H9 (cell line): ENCODE data around the gene SLC16A1. TPM values are rescaled to one million over a fixed set of nuclear protein-coding genes. Genes with fewer than 3 reads are reported as not detected.

Experiments
- DNase-seq: peaks from one replicate; pipeline ENCODE4 v3.0.0-alpha.2; 2017
- H2AFZ ChIP-seq: one replicate; pipeline ENCODE4 v1.6.1; 2013; ENCODE audit warnings: mild to moderate bottlenecking, low read length, control low read depth, moderate library complexity
- H2AK5ac ChIP-seq: 2 replicates; pipeline ENCODE4 v1.6.1; 2013; ENCODE audit warnings: low read length, control low read depth, mixed read lengths; ENCODE audit not compliant: insufficient read length
- H2BK120ac ChIP-seq: one replicate; pipeline ENCODE4 v1.6.1; 2013; ENCODE audit warnings: low read depth, mild to moderate bottlenecking, low read length, control low read depth, inconsistent platforms; ENCODE audit not compliant: poor library complexity, severe bottlenecking
- H2BK12ac ChIP-seq: 2 replicates; pipeline ENCODE4 v1.6.1; 2013; ENCODE audit warnings: low read length, control low read depth, mixed read lengths, low read depth; ENCODE audit not compliant: insufficient read length
- H2BK15ac ChIP-seq: 2 replicates; pipeline ENCODE4 v1.6.1; 2013; ENCODE audit warnings: low read depth, low read length, control low read depth
- H2BK20ac ChIP-seq: one replicate; pipeline ENCODE4 v1.6.1; 2013; ENCODE audit warnings: low read depth, mild to moderate bottlenecking, low read length, control low read depth, inconsistent platforms; ENCODE audit not compliant: poor library complexity, severe bottlenecking
- H2BK5ac ChIP-seq: 2 replicates; pipeline ENCODE4 v1.6.1; 2013; ENCODE audit warnings: low read length, control low read depth, mixed read lengths; ENCODE audit not compliant: insufficient read length
- H3K14ac ChIP-seq: 2 replicates; pipeline ENCODE4 v1.6.1; 2013; ENCODE audit warnings: low read length, control low read depth; ENCODE audit not compliant: insufficient read depth
- H3K18ac ChIP-seq: 2 replicates; pipeline ENCODE4 v1.6.1; 2013; ENCODE audit warnings: low read depth, mild to moderate bottlenecking, mixed read lengths, low read length, control low read depth; ENCODE audit not compliant: insufficient read length
- H3K23ac ChIP-seq: 2 replicates; pipeline ENCODE4 v1.6.1; 2013; ENCODE audit warnings: low read length, control low read depth, mixed read lengths, low read depth; ENCODE audit not compliant: insufficient read length
- H3K23me2 ChIP-seq: 2 replicates; pipeline ENCODE4 v1.6.1; 2013; ENCODE audit warnings: low read depth, mild to moderate bottlenecking, mixed read lengths, low read length, control low read depth; ENCODE audit not compliant: insufficient read length, poor library complexity, severe bottlenecking
- H3K27ac ChIP-seq: 2 replicates; pipeline ENCODE4 v1.5.1; 2013; ENCODE audit warnings: low read length, control low read depth, mixed read lengths, low read depth; ENCODE audit not compliant: insufficient read length
- H3K27me3 ChIP-seq: 2 replicates; pipeline ENCODE4 v1.6.1; 2013; ENCODE audit warnings: low read length, control low read depth, inconsistent platforms; ENCODE audit not compliant: insufficient read depth
- H3K4ac ChIP-seq: 2 replicates; pipeline ENCODE4 v1.6.1; 2013; ENCODE audit warnings: low read depth, mild to moderate bottlenecking, control low read depth, inconsistent platforms, low read length, moderate library complexity
- H3K4me1 ChIP-seq: 2 replicates; pipeline ENCODE4 v1.6.1; 2013; ENCODE audit warnings: low read length, control low read depth, inconsistent platforms; ENCODE audit not compliant: insufficient read depth
- H3K4me2 ChIP-seq: 2 replicates; pipeline ENCODE4 v1.6.1; 2013; ENCODE audit warnings: low read length, control low read depth, mixed read lengths; ENCODE audit not compliant: insufficient read length, insufficient read depth
- H3K56ac ChIP-seq: 2 replicates; pipeline ENCODE4 v1.6.1; 2013; ENCODE audit warnings: low read depth, mild to moderate bottlenecking, mixed read lengths, low read length, control low read depth; ENCODE audit not compliant: insufficient read length
- H3K79me1 ChIP-seq: 2 replicates; pipeline ENCODE4 v1.6.1; 2013; ENCODE audit warnings: low read depth, mild to moderate bottlenecking, moderate library complexity, low read length, control low read depth, inconsistent platforms; ENCODE audit not compliant: insufficient read depth, poor library complexity, severe bottlenecking
- H3K79me2 ChIP-seq: 2 replicates; pipeline ENCODE4 v1.6.1; 2013; ENCODE audit warnings: low read length, control low read depth, inconsistent platforms; ENCODE audit not compliant: insufficient read depth
- H3K9ac ChIP-seq: 2 replicates; pipeline ENCODE4 v1.6.1; 2013; ENCODE audit warnings: low read length, control low read depth, mixed read lengths; ENCODE audit not compliant: insufficient read length; ENCODE audit errors: extremely low read depth
- H3K9me3 ChIP-seq: one replicate; pipeline ENCODE4 v1.6.1; 2013; ENCODE audit warnings: low read depth, low read length, inconsistent platforms; ENCODE audit not compliant: control insufficient read depth
- H3T11ph ChIP-seq: one replicate; pipeline ENCODE4 v1.6.1; 2013; ENCODE audit warnings: mild to moderate bottlenecking, low read length, control low read depth, inconsistent platforms
- H4K20me1 ChIP-seq: one replicate; pipeline ENCODE4 v1.6.1; 2013; ENCODE audit not compliant: control insufficient read depth, insufficient read length, insufficient read depth
- H4K5ac ChIP-seq: 2 replicates; pipeline ENCODE4 v1.6.1; 2013; ENCODE audit warnings: low read depth, mild to moderate bottlenecking, mixed read lengths, low read length, control low read depth; ENCODE audit not compliant: insufficient read length
- H4K8ac ChIP-seq: replicated peaks from 2 replicates; pipeline ENCODE4 v1.6.1; 2013; ENCODE audit warnings: low read length, control low read depth, mixed read lengths, low read depth; ENCODE audit not compliant: insufficient read length
- H4K91ac ChIP-seq: 2 replicates; pipeline ENCODE4 v1.6.1; 2013; ENCODE audit warnings: low read depth, mild to moderate bottlenecking, moderate library complexity, mixed read lengths, low read length, control low read depth; ENCODE audit not compliant: insufficient read length
- H3K27ac Mint-ChIP-seq, 3 experiments: 2 replicates in 2 of 3; 3 replicates in 1 of 3; pipeline ENCODE4 v1.8.0; 2020 to 2021; ENCODE audit warnings: mixed read lengths in 3 of 3, mild to moderate bottlenecking in 1 of 3, moderate library complexity in 1 of 3
- H3K27me3 Mint-ChIP-seq: 2 replicates; pipeline ENCODE4 v1.8.0; 2021; ENCODE audit warnings: low read depth, mild to moderate bottlenecking, moderate library complexity, mixed read lengths
- H3K36me3 Mint-ChIP-seq, 3 experiments: 2 replicates in 2 of 3; 3 replicates in 1 of 3; pipeline ENCODE4 v1.8.0; 2020 to 2021; ENCODE audit warnings: low read depth in 3 of 3, mixed read lengths in 3 of 3; ENCODE audit not compliant: insufficient read depth in 1 of 3
- H3K4me1 Mint-ChIP-seq, 2 experiments: 2 replicates each; pipeline ENCODE4 v1.8.0; 2020; ENCODE audit warnings: mixed read lengths in 2 of 2
- H3K4me3 Mint-ChIP-seq, 2 experiments: 2 replicates in 1 of 2; 3 replicates in 1 of 2; pipeline ENCODE4 v1.8.0; 2020 to 2021; ENCODE audit warnings: mild to moderate bottlenecking in 2 of 2, mixed read lengths in 2 of 2, moderate library complexity in 1 of 2
- H3K9me3 Mint-ChIP-seq, 2 experiments: 2 replicates in 1 of 2; 3 replicates in 1 of 2; pipeline ENCODE4 v1.8.0; 2020; ENCODE audit warnings: mild to moderate bottlenecking in 2 of 2, mixed read lengths in 2 of 2, moderate library complexity in 1 of 2
- CTCF ChIP-seq: fragments of 200-600 bp; sonication (generic); conservative IDR thresholded peaks from 3 replicates; pipeline ENCODE4 v1.8.0; 2021; ENCODE audit warnings: antibody characterized with exemption, mild to moderate bottlenecking
- WGBS: extraction: QIAGEN DNeasy Blood & Tissue Kit; methylation state at CpG from one replicate; pipeline ENCODE4 v1.1.7; 2013; ENCODE audit warnings: missing lambda C conversion rate, low lambda C conversion rate, mixed read lengths; ENCODE audit not compliant: insufficient read length; ENCODE audit errors: extremely low coverage; 5-methylcytosine and 5-hydroxymethylcytosine counted together
- total RNA-seq: library from RNA; stranded (reverse); gene quantifications from 2 replicates; pipeline ENCODE4 v1.2.1, GENCODE V29; 2021

SLC16A1 gene
- total RNA-seq, 1 experiment from 2014 or later = 381 TPM

DNA sequence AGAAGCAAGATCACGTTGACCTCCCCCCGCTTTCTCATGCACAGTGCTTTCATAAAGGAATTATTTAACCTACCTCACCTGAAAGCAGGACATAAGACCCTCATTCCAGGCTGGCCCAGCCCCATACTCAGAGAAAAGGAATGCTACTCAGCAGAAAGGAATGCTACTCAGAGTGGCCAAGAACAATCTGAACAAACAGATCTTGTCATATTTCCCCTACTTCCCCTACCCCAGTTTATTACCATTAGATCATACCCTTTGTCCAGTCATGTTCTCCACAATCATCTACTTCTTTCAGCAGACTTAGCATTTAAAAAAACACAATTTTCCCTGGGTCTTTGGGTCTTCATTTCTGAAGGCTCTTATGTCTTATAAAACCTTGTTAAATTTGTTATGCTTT, 89.8 kb downstream of the SLC16A1 start:
- Mint-ChIP-seq H3K36me3 (peaks cover 0 to 5% (median 0%) of the 10 kb centered on the region in 3 experiments; a peak in 2 of 7 replicates), H3K9me3 (no peaks in the 10 kb centered on the region), H3K27ac (peak overlapping the region in 2 of 3 experiments; percentile 2 to 35; a peak in 3 of 7 replicates), H3K27me3 (no peaks in the 10 kb centered on the region), H3K4me1 (peaks cover 20% of the 10 kb centered on the region in 2 experiments), H3K4me3 (no peak overlapping the region)
- WGBS = no CpG with 5 or more reads among the region's 2 CpGs
- Histone ChIP-seq H3K9ac (no peak overlapping the region), H4K91ac (no peak overlapping the region), H2BK15ac (no peak overlapping the region), H3K14ac (no peak overlapping the region), H4K20me1 (no peaks in the 10 kb centered on the region), H3K18ac (no peak overlapping the region), H2BK20ac (no peak overlapping the region), H4K8ac (no peak overlapping the region), H3K23me2 (no peaks in the 10 kb centered on the region), H2AK5ac (no peak overlapping the region), H3K23ac (no peak overlapping the region), H3K79me2 (no peaks in the 10 kb centered on the region), H3K79me1 (no peaks in the 10 kb centered on the region), H3K9me3 (no peaks in the 10 kb centered on the region), H3K27me3 (no peaks in the 10 kb centered on the region), H3T11ph (no peak overlapping the region), H2BK12ac (no peak overlapping the region), H2AFZ (no peak overlapping the region), H3K4me1 (no peaks in the 10 kb centered on the region; the same call in 1 of the 2 replicates), H3K4ac (no peak overlapping the region), H4K5ac (no peak overlapping the region), H3K27ac (no peak overlapping the region), H3K4me2 (no peak overlapping the region), H2BK120ac (no peak overlapping the region), H2BK5ac (no peak overlapping the region), H3K56ac (no peak overlapping the region)
- no peak for DNase-seq
- no peak for TF ChIP-seq CTCF
